GM18498 (cell line): ENCODE results near the gene CCSAP.
"Not testable (repeated sequence)": the region's sequence is repeated elsewhere in the genome, so short reads cannot be mapped to it uniquely, and the experiment has no call there.

Source experiments
- ATAC-seq: cut with Tn5 transposase; IDR thresholded peaks from one replicate; pipeline ENCODE4 v1.9.1; 2021; ENCODE audit warnings: mild to moderate bottlenecking, moderate library complexity; ENCODE audit not compliant: unreplicated experiment

CCSAP gene

GRCh38 chr1:229342656-229343569, at the start of gene CCSAP:
Gene CCSAP (minus strand): TSS chr1:229343047. CDS start chr1:229342465, 582 bp downstream.
- peak; percentile 49 for ATAC-seq

DNA sequence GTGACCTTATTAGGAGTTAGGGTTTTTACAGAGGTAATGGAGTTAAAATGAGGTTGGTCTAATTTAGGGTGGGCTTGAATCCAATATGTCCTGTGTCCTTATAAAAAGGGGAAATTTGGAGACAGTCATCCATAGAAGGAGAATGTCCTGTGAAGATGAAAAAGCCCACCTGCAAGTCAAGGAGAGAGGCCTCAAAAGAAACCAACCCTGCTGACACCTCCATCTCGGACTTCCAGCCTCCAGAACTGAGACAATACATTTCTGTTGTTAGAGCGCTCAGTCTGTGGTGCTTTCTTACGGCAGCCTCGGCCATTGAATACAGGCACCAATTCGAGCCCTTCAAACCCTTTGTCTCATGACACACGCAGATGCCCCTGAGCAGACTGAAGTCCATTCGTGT, 47.3 kb upstream of the CCSAP start:
- no peak for ATAC-seq

GRCh38 chr1:229388897-229389580, 46.2 kb upstream of the CCSAP start:
- no peak for ATAC-seq

- ATAC-seq = no peak
Measured at GRCh38 chr1:229385853-229386456, 43.1 kb upstream of the CCSAP start.

DNA sequence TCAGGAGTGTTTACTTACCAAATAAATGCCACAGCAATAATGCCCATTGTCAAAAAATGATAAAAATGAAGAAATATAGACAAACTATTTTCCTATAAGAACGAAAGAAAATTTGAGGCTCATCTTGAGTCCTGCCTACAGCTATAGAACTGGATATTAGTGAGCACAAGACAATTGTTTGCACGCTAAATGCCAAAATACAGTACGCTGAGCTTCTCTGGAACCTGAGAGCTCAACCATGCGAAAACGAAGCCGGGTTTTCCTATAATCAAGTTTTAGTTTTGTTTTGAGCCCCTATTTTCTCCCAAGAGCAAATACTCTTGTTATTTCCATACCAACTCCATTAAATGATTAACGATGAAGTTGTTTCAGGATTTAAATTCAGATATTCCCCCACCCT, 42.0 kb upstream of the CCSAP start:
- ATAC-seq = no peak

- no peak for ATAC-seq
Measured at GRCh38 chr1:229383961-229384360, 41.1 kb upstream of the CCSAP start.

- ATAC-seq = no peak
Measured at GRCh38 chr1:229383188-229383587, 40.3 kb upstream of the CCSAP start.

DNA sequence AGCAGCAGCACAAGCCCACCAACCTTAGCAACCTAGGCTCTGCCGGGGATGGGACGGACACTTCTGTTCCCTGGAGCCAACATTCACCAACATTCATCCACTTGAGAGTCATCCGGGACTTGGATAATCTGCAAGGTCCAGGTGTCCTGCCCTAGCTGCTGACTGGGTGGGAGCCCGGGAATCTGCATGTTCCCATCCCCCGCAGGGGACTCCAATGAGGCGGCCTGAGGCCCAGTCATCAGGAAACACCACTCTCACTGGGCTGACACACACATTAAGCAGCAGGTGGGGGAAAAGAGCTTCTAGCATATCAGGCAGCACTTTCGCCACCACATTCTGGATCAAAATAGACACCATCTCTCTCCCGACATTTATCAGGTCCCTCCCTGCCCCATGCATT, 38.4 kb upstream of the CCSAP start:
- no peak for ATAC-seq

DNA sequence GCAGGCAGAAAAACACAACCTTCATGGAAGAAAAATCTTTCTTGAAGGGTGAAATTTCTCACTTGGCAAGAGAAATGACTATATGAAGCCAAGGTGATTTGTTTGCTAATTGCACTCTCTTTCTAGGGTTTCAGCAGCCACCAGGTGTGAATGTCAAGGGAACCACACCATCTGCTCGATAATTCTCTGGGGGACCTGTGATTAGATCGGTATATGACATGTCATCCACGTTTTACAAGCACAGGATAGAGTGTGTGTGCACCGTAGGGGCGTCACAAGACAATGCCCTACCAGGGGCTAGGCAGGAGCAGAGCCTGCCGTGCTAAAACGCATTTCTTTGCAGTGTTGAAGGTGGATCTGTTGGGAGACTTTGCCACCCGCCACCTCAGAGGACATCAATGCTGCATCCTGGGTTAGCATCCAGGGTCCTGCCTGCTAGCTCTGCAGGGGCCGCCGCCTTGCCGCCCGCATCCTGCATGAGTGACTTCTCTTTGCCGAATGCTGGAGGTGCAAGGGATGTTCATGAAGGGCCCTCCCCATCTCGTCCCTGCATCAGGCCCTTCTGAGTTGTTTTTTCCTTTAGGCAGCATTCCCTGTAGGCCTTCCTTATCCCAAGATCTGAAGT, 37.8 kb upstream of the CCSAP start:
- ATAC-seq = no peak

- ATAC-seq = no peak
Measured at GRCh38 chr1:229379846-229380245, 37.0 kb upstream of the CCSAP start.

DNA sequence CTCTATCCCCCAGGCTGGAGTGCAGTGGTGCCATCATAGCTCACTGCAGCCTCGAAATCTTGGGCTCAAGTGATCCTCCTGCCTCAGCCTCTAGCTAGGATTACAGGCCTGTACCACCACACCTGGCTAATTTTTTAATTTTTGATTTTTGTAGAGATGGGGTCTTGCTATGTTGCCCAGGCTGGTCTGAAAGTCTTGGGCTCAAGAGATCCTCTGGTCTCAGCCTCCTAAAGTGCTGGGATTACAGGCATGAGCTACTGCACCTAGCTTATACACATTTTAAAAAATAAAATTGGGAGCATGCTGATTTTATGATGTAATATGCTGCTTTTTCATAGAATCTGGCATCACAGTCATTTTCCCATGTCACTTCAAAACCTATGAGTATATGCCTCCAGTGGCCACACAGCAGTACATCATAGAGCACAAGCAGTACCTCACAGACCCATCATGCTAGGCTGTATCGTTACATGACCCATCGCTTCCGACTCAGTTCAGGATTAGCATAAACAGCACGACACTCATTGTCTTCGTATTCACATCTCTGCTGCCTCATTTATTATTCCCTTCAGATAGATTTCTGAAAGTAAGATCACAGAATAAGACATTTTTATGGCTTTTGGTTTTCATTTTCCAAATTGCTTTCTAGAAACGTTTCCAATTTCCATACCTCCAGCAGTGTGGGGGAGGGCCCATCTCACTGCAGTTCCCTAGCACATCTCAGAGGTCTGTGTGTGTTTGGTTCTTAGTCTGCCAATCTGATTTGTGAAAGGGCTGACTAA, 35.9 kb upstream of the CCSAP start:
- no peak for ATAC-seq

DNA sequence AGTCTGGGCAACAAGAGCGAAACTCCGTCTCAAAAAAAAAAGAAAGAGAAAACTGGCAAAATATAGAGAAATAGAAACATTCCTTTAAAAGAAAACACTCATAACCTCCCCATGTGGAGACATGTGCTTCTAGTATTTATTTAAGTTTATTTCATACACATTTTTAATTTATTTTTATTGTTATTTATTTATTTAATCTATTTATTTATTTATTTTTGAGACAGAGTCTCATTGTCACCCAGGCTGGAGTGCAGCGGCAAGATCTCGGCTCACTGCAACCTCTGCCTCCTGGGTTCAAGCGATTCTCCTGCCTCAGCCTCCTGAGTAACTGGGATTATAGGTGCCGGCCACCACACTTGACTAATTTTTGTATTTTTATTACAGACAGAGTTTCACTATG, 35.2 kb upstream of the CCSAP start:
- not testable (repeated sequence) for ATAC-seq

DNA sequence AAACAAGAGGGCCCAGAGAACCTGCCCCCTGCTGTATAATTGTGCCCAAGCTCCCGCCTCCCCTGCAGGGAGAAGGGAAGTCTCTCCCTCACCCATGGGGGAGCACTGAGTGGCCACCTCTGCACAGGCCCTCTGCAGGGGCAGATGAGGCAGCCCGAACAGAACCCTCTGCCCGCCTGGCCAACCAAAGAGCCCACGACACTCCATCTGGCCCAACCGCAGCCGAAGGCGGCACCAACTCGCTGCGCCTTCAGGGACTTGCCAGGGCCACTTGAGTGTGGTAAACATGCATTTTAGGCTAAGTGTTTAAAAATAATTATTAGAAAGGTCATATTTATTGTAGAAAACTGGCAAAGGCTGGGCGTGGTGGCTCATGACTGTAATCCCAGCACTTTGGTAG, 34.6 kb upstream of the CCSAP start:
- ATAC-seq = no peak

DNA sequence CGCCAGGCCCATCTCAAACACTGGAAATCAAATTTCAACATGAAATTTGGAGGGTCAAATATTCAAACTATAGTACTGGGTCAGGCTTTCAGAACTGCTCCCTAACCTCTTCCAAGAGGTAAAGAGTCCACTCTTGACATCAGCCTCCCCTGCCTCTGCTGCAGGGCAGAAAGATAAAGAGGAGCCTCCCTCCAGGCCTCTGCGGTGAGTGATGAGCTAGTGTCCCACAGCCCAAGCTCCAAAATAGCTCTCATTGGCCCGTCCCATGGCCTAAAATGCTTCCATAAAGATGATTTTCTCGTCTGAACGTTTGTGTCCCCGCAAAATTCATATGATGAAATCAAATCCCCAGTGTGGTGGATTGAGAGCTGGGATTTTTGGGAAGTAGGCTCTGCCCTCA, 33.7 kb upstream of the CCSAP start:
- ATAC-seq = no peak

- ATAC-seq = no peak
Measured at GRCh38 chr1:229374485-229374884, 31.6 kb upstream of the CCSAP start.

- ATAC-seq = no peak
Measured at GRCh38 chr1:229373395-229373794, 30.5 kb upstream of the CCSAP start.

DNA sequence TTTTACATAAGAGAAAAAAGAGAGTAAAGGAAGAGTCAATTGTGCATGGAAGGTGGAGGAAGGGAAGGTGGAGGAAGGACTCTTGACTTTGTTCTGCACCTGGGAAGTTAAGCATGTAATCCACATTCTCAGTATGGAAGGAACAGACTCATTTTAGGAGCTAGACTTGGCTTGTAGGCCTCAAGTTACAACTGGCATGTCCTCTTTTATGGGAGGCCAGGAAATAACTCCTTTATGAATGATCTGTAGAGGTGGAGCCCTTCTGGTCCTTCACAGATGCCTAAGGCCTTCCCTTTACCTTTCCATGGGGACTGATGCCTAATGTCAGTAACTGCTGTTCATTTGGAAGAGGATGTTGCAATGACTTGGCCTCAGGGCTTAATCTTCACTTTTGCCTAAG, 29.4 kb upstream of the CCSAP start:
- no peak for ATAC-seq

GRCh38 chr1:229371624-229372023, 28.8 kb upstream of the CCSAP start:
- ATAC-seq = no peak

GRCh38 chr1:229370601-229371021, 27.8 kb upstream of the CCSAP start:
- ATAC-seq = no peak

- peak; percentile 76 for ATAC-seq
Measured at GRCh38 chr1:229368347-229368746, 25.5 kb upstream of the CCSAP start.

GRCh38 chr1:229365569-229365968, 22.7 kb upstream of the CCSAP start:
- ATAC-seq = no peak
